ENCODE measurements around the gene HDAC8. TPM values are rescaled to one million over a fixed set of nuclear protein-coding genes. Genes with fewer than 3 reads are reported as not detected.

HDAC8 gene
- polyA plus RNA-seq, 1 experiment, result 14.9 TPM

DNA sequence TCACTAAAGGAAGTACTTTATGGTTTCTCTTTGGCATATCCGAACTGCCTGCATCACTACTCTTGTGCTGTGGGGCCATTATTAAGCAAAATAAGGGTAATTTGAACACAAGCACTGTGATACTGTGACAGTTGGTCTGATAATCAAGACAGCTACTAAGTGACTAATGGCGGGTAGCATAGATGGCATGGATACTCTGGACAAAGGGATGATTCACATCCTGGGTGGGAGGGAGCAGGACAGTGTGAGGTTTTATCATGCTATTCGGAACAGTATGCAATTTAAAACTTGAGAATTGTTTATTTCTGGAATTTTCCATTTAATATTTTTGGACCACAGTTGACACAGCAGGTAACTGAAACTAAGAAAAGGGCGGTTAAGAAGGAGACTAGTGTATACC lies 214.3 kb downstream of the HDAC8 start:
- no peaks in the 10 kb centered on the region for H3K27me3 ChIP-seq (ENCODE audit: control insufficient read depth, insufficient read depth, low read length)
- H3K4me3 ChIP-seq (ENCODE audit: low read depth, low read length), result no peak overlapping the region
- CTCF ChIA-PET, result no interaction called here
- no peaks in the 10 kb centered on the region for H3K36me3 ChIP-seq (ENCODE audit: control insufficient read depth, insufficient read depth, low read length)
- POLR2A ChIA-PET, result no interaction called here
- TF ChIP-seq, protein P1, sequence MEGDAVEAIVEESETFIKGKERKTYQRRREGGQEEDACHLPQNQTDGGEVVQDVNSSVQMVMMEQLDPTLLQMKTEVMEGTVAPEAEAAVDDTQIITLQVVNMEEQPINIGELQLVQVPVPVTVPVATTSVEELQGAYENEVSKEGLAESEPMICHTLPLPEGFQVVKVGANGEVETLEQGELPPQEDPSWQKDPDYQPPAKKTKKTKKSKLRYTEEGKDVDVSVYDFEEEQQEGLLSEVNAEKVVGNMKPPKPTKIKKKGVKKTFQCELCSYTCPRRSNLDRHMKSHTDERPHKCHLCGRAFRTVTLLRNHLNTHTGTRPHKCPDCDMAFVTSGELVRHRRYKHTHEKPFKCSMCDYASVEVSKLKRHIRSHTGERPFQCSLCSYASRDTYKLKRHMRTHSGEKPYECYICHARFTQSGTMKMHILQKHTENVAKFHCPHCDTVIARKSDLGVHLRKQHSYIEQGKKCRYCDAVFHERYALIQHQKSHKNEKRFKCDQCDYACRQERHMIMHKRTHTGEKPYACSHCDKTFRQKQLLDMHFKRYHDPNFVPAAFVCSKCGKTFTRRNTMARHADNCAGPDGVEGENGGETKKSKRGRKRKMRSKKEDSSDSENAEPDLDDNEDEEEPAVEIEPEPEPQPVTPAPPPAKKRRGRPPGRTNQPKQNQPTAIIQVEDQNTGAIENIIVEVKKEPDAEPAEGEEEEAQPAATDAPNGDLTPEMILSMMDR (IDR thresholded peaks at IDR 0.05; ENCODE audit: insufficient read depth, low read depth, low read length), result no peak
- no peak for DNase-seq (ENCODE audit: low read depth)

DNA sequence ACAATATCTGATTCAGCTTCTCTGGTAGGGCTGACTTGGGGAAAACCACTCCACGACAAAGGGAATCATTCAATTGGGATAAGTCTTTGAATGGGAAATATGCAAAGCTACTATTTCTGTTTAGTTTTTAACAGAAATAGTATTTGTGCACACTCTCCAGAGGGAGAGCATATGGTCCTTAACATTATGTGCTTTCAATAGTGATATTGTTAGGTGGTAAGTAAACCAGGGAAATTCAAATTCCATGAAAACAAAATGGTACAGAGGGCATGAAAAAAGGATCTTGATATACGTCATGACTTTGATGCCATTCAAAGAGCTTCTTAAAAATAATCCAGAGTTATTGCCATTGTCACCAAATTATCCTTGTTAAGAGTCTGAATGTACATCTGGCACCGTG lies 219.9 kb downstream of the HDAC8 start:
- Histone ChIP-seq H3K4me3 (ENCODE audit: low read depth, low read length) (no peak overlapping the region), H3K27me3 (ENCODE audit: control insufficient read depth, insufficient read depth, low read length) (no peaks in the 10 kb centered on the region), H3K36me3 (ENCODE audit: control insufficient read depth, insufficient read depth, low read length) (0 out of 2 replicates have a peak, but pooled peaks cover 1% of the 10 kb centered on the region)
- CTCF ChIA-PET, result no interaction called here
- TF ChIP-seq, protein P1 (IDR thresholded peaks at IDR 0.05; ENCODE audit: insufficient read depth, low read depth, low read length), result no peak
- POLR2A ChIA-PET, result no interaction called here
- no peak for DNase-seq (ENCODE audit: low read depth)

- H3K27me3 ChIP-seq (ENCODE audit: control insufficient read depth, insufficient read depth, low read length), result no peaks in the 10 kb centered on the region
- POLR2A ChIA-PET, result no interaction called here
- CTCF ChIA-PET, result no interaction called here
- TF ChIP-seq, protein P1 (IDR thresholded peaks at IDR 0.05; ENCODE audit: insufficient read depth, low read depth, low read length), result no peak
- 0 out of 2 replicates have a peak, but pooled peaks cover 1% of the 10 kb centered on the region for H3K36me3 ChIP-seq (ENCODE audit: control insufficient read depth, insufficient read depth, low read length)
- H3K4me3 ChIP-seq (ENCODE audit: low read depth, low read length), result no peak overlapping the region
- DNase-seq (ENCODE audit: low read depth), result peak; percentile 19
Measured at GRCh38 chrX:72351606-72352334, 220.9 kb downstream of the HDAC8 start.

GRCh38 chrX:72349190-72349589 lies 223.5 kb downstream of the HDAC8 start:
- no peaks in the 10 kb centered on the region for H3K27me3 ChIP-seq (ENCODE audit: control insufficient read depth, insufficient read depth, low read length)
- H3K4me3 ChIP-seq (ENCODE audit: low read depth, low read length), result no peak overlapping the region
- 0 out of 2 replicates have a peak, but pooled peaks cover 1% of the 10 kb centered on the region for H3K36me3 ChIP-seq (ENCODE audit: control insufficient read depth, insufficient read depth, low read length)
- TF ChIP-seq, protein P1 (IDR thresholded peaks at IDR 0.05; ENCODE audit: insufficient read depth, low read depth, low read length), result no peak
- no peak for DNase-seq (ENCODE audit: low read depth)
- POLR2A ChIA-PET, result no interaction called here
- CTCF ChIA-PET, result interaction anchor here (1.2 kb wide), 1 partner anchor 9 kb away, joined by 3 read pairs; no protein-coding TSS in a partner anchor

GRCh38 chrX:72348247-72348979 lies 224.2 kb downstream of the HDAC8 start:
- ChIA-PET CTCF (no interaction called here), POLR2A (no interaction called here)
- DNase-seq (ENCODE audit: low read depth), result no peak
- TF ChIP-seq, protein P1 (IDR thresholded peaks at IDR 0.05; ENCODE audit: insufficient read depth, low read depth, low read length), result no peak
- Histone ChIP-seq H3K4me3 (ENCODE audit: low read depth, low read length) (no peak overlapping the region), H3K36me3 (ENCODE audit: control insufficient read depth, insufficient read depth, low read length) (0 out of 2 replicates have a peak, but pooled peaks cover 1% of the 10 kb centered on the region), H3K27me3 (ENCODE audit: control insufficient read depth, insufficient read depth, low read length) (no peaks in the 10 kb centered on the region)
